ENCODE results near the gene AGBL4.
A peak's percentile ranks its signal among the peaks of the same experiment; 100 is the strongest.

The AGBL4 gene

DNA sequence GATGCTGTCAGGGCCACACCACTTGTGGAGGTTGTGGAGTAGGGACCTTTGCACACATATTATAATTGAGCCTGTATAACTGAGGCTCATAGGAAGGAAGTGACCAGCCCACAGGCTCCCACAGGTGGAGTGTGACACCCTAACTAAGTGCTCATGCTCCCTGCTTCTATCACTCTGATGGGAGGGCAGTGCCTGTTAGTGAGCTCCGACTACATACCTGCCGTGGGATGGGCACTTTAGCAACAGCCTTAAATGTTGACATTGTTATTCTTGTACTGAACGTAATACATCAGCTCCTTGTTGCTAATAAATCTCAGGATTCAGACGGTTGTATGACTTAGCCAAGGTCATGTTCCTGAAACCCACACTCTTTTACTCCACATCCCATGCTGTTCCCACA, 1305.0 kb downstream of the AGBL4 start:
- DNase-seq (ENCODE audit: low spot score), result no peak

DNA sequence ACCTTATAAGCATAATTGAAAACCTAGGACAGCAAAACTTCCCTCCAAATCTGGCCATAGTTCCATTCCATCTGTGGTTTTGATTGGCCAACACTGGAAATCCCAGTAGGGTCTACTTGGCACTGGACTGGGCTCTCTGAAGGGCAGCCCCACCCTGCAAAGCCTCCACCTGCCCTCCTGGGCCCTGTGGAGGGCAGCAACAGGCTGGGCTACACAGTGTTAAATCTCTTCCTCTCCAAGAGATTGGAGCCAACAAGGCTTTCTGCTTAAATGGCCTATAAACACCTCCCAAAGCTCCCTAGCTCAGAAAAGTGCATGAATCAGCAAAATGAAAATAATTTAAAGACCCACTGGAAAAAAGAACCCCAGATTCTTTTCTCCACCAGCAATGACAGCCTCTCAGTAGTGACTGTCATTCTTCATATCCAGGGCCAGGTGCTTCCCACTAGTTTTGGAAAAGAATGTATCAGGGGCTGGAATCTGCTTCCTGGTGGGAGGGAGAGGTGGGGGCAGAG, 1305.6 kb downstream of the AGBL4 start:
- no peak for DNase-seq (ENCODE audit: low spot score)

DNA sequence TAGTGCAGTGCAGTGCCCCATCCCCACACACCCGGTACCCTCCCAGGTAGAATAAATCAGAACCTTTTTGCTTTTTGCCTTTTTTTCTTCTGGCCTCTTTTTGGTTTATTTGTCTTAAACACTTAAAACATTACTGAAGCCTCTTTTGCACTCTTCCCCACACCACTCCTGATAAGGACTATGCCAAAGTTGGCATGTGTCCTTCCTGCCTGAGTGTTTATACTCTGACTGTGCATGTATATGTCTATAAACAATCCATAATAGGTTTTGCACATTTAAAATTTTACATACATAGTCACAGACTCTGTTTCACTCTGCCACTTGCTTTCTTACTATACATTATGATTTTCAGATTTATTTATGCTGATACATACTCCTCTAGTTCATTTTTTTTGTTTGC, 1306.7 kb downstream of the AGBL4 start:
- no peak for DNase-seq (ENCODE audit: low spot score)

DNA sequence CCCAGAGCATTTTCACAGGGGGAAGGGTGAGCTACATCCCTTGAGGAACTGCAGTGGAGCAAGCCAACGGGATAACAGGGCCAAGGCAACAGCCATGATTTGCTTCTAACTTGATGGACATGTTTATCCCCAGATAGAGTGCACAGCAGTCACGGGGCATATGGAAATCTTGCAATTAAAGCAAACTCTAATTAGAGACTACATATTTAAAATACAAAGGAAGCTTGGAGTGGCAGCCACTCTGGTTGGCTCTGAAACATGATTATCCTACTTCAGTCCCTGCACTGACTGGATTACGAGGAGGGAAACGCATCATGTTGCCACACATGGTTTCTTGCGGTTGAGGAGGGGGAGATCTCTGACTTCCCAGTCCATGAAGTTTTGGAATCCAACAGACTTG, 1307.8 kb downstream of the AGBL4 start:
- DNase-seq (ENCODE audit: low spot score), result no peak

DNA sequence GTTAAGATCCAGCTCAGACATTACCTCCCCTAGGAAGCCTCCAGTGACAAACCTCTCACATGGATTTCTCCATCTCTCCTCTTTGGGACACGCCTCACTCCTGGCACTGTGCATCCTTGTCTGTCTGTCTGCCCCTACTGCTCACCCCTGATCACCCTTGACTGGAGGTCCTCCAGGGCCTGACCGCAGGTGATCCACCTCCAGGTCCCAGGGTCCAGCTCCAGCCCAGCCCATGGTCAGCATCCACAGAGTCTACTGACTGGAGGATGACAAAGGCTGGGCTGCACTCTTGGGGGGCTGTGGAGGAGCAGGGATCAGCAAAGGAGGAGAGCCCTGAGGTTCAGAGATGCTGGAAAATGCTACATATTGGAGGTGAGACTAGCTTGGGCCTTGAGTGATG, 1312.8 kb downstream of the AGBL4 start:
- no peak for DNase-seq (ENCODE audit: low spot score)

DNA sequence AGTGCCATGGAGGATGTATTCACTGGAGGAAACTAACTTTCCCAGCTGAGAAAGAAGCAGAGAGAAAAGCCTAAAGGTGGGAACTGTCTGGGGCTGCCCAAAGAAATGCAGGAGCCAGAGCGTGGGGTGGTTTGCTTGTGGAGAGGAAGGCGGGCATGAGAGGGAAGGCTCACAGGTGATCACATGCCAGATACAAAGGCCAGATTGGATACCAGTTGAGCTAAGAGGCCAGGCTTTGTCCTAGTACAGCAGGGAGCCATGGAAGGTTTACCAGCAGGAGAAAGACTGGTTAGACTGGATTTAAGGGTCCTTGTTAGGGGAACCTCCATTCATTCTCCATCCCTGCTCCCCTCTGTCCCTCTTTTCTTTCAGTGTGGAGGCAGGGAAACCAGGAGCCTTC, 1313.4 kb downstream of the AGBL4 start:
- DNase-seq (ENCODE audit: low spot score), result no peak

DNA sequence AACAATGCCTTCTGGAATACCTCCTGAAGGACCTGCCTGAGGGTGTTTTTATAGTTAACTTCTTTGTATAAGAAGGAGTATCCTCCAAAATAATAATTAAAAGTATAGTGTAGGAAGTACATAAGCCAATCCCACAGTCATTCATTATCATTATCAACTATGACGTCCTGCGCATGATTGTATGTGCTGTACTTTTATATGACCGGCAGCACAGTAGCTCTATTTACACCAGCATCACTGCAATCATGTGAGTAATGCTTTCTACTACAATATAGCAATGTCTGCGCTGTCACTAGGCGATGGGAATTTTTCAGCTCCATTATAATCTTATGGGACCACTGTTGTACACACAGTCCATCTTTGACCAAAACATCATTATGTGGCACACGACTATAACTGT, 1319.0 kb downstream of the AGBL4 start:
- DNase-seq (ENCODE audit: low spot score), result no peak

DNA sequence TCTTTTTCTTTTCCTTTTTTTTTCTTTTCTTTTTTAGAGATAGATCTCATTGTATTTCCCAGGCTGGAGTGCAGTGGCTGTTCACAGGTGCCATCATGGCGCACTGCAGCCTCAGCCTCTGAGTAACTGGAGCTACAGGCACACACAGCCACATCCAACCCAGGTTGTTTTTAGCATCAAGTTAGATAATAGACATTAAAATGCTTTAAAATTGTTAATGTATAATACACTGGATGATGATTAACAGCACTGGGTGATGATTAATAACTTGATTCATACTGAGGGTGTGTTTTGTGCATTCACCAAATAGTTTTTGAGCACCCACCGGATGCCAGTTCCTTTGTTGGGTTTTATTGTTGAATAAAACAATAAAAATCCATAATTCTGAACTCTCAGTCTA, 1322.3 kb downstream of the AGBL4 start:
- no peak for DNase-seq (ENCODE audit: low spot score)

DNA sequence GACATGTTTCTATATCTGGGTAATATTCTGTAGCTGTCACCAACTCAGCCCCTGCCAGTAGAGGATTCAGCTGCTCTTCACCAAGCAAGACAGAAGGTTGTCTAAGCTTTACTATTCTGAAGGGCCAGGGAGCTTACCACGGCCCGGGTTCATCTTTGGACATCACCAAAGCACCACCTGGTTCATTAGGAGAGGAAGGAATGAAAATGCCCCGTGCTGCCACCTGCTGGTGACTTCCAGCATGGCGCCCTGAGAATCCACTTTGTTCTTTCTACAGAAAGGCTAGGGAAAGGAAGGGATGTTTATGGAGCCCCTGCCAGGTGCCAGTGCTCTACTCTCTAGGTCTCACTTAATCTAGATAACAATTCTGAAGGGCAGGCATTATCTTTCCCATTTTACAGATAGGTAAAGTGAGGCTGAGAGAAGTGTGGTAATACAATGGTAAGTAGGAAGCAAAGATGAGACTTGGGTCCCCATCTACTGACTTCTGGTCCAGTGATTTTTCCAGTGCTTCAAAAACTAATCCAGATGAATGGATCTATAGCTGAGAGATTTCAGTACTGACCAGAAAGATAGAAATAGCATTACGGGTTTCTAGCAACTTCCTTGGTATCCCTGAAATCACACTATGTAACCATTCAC, 1326.6 kb downstream of the AGBL4 start:
- peak; percentile 53 for DNase-seq (ENCODE audit: low spot score)

DNA sequence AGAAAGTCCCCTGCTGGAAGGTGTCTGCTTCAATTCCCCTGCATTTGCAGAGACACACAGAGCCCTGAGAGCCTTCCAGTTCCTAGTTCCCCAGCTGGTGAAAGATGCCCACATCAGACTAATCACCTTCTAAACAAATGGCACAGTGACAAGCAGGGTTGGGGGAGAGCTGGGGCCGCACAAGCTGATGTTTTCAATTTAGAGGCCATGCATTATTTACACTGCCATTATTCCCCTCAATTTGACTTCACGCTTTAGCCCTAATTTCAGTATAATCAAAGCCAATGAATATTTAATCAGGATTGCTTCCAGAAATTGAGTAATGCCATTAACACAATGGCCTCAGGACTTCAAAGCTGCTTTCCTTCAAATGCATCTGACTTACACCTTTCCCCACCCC, 1328.6 kb downstream of the AGBL4 start:
- DNase-seq (ENCODE audit: low spot score), result no peak

DNA sequence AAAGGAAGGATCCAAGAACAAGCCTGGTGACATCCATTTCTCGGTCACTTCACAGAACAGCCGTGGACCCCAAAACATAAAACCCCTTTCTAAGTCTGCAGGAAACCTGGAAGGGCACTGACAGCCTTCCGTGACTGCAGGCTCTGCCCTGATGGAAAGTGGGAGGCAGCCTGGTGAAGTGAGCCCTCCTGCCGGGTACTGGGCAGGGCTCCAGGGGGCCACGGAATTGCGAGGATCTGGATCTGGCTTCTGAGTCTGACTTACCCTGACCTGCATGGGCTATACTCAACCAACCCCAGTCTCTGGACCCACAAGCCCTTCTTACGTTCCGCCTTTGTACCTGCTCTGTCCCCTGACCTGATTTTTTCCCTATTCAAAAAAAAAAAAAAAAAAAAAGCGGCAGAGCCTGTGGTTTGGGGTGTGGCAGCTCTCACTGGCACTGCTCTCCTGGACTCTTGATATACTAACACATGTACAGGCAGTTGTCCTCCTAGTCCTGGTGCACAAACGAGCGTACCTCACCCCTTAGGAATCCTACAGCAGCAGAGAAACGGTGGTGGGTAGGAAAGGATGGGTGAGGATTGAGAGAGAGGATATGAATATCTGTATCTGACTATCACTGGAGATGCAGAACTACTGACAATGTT, 1330.0 kb downstream of the AGBL4 start:
- no peak for DNase-seq (ENCODE audit: low spot score)

DNA sequence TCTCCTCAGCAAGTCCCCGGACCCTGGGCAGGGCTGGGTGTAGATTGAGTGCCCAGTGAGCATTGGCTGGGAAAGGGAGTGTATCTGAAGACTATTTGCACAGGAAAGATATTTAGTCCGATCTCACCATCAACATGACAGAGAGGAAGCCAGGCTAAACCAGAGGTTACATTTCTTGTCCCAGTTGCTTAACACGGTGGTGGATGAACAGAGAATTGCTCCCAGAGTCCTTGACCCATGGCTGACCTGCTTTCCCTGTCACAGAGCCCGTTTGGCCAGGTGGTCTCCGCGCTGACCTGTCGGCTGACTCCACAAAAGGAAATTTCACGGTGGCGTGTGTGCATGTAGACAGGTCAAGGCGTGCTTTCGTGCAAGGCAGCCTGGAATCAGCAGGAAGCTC, 1330.6 kb downstream of the AGBL4 start:
- no peak for DNase-seq (ENCODE audit: low spot score)

DNA sequence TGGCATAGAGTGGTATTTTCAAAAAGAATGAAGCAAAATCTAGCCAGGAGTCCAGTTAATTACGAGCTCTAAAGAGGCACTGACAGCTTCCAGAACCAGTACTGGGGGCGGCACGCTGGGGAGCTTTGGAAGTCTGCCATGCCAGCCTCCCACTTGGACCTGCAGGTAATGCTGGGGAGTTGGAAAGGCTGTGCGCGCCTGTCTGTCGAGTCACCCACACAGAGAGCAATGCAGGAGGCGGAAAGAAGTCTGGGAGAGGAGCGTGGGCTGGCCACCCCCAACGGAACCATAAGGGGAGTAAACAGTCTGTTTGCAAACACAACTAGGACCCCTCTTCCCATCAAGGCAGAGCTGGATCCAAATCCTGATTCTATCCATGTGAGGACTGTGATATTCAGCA, 1331.5 kb downstream of the AGBL4 start:
- no peak for DNase-seq (ENCODE audit: low spot score)

DNA sequence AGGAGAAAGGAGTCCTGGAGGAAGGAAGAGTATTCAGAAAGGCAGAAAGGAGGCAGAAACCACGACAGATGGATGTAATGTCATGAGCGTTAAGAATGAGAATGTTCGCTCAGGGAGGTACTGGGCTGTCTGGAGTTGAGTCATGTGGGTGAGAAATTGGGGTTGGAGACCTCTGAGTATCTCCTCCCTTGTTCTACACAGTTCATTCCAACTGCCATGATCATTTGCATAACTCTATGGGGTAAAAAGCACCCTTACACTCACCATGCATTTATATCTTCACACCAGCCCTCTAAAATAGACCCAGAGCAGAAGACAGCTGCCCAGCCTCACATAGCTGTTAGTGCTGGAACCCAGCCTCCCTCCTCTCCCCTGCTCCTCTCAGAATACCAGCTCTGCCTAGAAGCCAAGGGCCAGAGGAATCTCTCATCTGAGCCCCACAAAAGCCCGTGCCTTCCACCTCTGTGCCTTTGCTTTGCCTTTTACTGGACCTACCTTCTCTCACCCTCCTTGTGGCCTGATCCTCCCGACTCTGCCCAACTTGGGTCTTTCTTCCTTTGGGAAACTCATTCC, 1332.2 kb downstream of the AGBL4 start:
- DNase-seq (ENCODE audit: low spot score), result peak; percentile 3

DNA sequence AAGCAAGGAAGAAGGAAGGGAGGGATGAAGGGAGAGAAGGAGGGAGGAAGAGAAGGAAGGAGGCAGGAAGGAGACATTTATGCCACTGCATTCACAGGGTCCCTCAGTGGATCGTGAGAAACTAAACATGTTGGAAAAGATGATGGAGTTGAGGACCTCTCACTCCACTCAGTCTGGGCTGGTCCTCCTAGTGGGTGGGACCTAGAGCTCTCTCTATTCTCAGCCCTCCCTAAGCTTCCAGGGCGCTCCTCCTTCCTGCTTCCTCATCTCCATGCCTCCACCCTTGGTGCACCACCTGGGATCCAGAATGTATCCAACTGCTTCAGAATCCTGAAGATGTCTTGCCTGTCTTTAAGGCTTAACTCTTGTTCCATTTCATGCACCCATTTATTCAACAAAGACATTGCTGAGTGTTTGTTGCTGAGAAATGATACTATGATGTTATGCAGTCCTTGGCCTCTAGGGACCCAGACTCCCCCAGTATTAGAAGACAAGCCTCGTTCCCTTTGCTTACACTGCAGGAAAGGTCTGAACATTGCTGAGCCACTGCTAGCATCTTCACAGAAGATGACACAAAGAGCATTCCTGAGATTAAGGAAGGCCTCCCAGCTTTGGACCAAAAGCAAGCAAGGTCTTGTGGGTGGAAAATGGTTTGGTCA, 1335.5 kb downstream of the AGBL4 start:
- DNase-seq (ENCODE audit: low spot score), result peak; percentile 3

DNA sequence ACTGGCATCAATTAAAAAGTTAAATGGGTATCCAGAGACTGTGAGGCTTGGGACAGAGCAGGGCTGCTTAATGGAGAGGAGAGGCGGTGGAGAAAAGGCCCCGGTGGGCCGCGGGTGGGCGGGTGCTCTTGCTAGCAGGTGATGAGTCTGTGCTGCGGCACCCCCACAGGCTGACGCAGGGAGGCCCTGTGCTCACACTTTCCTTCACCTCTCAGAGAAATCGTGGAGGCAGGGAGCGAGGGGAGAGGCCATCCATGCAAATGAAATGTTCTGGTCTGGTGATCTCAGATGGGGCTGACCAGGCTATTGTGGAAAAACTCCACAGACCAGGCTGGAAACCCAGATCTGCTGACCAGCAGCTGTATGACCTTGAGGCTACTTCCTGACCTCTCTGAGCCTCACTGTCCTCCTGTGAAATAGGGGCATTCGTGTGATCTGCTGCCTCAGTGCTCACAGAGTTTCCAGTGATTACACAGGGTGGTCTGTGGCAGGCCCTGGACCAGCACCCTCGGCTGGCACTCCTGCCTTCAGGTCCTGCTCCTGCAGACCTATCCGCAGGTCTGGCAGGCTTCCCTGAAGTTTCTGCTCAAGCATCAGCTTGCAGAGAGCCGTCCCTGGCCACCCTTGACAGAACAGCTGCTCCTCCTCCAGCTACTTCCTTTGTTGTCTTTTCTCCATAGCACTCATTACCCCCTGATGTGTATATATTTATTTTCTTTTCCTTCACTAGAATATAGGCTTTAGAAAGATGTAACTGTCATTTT, 1336.3 kb downstream of the AGBL4 start:
- no peak for DNase-seq (ENCODE audit: low spot score)

DNA sequence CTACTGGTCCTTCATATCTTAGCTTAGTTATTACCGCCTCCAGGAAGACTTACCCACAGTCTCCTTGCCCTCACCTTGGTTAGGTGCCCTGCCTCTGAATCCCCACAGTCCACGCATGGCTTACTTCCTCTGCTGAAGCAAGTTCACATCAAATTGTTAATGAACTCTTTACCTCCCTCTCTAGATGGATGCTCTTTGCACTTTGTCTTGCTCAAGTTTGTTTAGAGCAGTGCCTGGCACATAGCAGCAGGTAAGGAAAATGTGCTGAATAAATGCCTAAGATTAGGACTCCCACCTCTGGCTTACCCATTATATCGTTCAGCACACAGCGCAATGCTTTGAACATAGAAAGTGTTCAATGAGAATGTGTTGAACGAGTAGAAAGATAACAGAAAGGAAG, 1337.6 kb downstream of the AGBL4 start:
- no peak for DNase-seq (ENCODE audit: low spot score)

DNA sequence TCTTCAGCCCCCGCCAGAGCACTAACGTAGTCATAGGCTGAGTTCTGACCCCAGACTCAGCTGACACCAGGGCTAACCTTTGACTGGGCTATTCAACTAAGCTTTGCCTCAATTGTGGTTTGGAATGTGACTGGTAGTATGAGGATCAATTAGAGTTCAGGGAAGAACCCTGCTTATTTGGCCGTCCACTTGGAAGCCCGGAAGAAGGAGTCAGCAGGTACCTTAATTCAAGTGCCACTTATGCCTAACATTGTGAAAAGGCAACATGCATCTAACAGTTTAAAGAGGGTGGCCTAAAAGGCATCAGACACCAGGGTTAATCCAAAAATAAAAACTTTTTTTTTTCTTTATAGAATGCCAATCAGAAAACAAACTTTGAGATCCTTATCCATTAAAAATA, 1339.4 kb downstream of the AGBL4 start:
- no peak for DNase-seq (ENCODE audit: low spot score)

DNA sequence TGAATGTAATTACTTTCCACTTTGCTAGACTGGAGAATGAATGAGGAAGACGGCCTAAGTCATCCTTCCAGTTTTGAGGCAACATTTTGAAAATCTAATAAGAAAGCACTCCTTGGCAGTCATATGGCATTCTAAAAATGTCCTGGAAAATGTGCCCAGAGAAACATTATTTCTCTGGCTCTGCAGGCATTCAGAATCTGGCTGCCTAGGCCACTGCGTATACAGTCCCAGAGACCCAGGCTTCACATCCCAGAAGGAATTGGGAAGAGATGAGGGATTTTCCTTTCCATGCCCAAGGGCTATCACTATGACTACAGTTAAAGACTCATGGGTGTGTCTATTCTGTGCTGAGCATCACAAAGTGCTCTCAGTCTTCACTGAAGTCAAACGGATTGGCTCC, 1339.9 kb downstream of the AGBL4 start:
- no peak for DNase-seq (ENCODE audit: low spot score)

DNA sequence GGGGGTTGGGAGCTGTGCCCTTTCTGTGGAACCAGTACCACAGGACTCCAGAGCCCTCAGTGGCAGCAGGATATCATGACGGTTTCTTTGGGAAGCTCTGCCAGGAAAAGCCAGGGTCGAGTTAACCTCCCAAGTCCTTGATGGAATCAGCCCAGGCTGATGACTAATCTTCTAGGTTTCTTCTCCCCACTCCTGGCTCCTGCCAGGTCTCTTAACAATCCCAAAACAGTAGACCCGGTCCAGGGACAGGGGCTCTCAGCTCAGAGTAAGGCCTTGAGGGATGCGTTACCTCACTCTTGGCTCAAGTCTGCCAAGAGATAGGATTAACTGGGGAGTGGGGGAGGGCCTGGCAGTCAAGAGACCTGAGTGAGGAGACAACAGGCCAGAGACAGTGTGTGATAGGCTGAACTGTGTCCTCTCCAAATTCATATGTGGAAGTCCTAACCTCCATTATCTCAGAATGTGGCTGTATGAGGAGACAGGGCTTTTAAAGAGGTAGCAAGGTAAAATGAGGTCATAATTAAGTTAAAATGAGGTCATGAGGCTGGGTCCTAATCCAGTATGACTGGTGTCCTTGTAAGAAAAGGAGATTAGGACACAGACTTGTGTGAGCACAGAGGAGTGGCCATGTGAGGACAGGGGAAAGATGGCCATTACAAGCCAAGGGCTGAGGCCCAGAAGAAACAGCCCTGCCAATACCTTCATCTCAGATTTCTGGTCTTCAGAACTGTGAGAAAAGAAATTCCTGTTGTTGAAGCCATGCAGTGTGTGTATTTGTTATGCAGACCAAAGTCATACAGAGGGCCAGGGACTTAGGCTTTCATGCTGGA, 1342.1 kb downstream of the AGBL4 start:
- DNase-seq (ENCODE audit: low spot score), result no peak

DNA sequence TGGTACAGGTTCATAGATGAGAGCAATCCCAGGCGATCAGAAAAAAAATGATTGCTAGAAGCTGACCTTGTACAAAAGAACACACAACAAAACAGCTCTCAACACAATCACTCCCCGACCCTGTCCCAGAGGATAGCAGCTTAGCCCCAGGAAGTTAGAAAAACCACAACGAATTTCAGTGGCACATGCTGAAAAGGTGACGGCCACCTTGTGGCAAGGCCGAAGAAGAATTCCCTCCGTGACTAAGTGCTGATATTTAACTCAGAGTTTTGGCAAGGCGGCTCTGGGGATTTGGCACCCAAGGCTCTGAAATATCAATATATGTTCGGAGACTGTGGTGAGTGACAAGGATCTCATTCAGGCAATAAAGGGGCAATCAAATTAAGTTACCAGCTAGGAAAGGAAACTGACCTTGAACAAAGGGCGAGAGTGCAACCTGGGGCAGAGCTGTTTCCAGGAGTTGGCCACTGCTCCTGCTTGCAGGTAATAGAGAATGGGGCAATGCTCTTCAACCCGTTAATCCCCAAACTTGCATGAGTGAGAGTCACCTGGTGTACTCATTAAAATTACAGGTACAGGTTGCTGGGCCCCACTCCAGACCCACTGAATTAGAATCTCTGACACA, 1343.2 kb downstream of the AGBL4 start:
- no peak for DNase-seq (ENCODE audit: low spot score)

Data from activated CD4-positive, alpha-beta T cell treated with anti-CD3 and anti-CD28 coated beads, Interleukin-2, Interleukin-4, amounts not matched to agents 100 ng/mL and 50 ng/mL, durations not matched to agents 16 hours and 8 hours (primary cell).